ENCODE data around the gene RUSC2. TPM values are rescaled to one million over a fixed set of nuclear protein-coding genes. Genes with fewer than 3 reads are reported as not detected.

Gene RUSC2
- total RNA-seq, 1 experiment from 2014 or later: 11.6 TPM

DNA sequence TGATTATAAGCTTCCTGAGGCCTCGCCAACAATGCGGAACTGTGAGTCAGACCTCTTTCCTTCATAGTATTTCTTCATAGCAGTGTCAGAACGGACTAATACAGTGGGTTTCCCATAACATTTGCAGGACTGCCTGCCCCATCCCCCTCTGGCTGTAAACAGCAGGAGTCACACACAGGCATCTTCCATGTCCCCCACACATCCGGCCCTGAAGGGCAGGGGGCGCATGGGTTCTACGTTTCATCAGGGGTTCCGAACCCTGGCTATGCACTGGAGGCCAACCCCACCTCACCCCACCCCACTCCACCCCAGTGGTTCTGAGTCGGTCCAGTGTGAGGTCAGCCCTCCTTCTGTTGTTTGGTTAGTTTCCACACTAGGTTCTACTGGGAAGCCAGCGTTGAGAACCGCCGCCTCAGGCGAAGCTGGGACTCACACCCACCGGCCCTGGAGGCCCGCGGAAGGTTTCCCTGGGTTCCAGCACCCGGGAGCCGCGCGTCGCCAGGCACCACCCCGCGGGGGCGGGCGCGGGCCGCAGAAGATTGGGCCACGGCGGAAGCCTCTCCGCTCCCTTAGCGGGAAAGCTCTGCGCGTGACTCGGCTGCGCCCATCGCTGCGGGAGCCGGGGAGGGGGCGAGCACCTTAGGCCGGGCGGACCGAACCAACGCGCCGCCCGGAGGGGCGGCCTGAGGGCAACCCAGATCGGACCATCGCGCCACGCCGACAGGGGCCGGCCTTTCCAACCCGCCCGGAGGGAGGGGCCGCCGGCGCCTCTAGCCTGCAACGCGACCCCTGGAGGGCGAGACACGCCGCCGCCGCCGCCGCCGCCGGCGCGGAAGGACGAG, at the start of gene RUSC2 (continued):
- TF ChIP-seq, protein P1, sequence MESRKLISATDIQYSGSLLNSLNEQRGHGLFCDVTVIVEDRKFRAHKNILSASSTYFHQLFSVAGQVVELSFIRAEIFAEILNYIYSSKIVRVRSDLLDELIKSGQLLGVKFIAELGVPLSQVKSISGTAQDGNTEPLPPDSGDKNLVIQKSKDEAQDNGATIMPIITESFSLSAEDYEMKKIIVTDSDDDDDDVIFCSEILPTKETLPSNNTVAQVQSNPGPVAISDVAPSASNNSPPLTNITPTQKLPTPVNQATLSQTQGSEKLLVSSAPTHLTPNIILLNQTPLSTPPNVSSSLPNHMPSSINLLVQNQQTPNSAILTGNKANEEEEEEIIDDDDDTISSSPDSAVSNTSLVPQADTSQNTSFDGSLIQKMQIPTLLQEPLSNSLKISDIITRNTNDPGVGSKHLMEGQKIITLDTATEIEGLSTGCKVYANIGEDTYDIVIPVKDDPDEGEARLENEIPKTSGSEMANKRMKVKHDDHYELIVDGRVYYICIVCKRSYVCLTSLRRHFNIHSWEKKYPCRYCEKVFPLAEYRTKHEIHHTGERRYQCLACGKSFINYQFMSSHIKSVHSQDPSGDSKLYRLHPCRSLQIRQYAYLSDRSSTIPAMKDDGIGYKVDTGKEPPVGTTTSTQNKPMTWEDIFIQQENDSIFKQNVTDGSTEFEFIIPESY (IDR thresholded peaks at IDR 0.05; ENCODE audit: extremely low read depth, insufficient replicate concordance, low read length): no peak
- TF ChIP-seq YY1 (IDR thresholded peaks at IDR 0.05; ENCODE audit: extremely low read depth, insufficient replicate concordance, low read depth, low read length) (no peak), ZFX (IDR thresholded peaks at IDR 0.05) (peak; percentile 73), CEBPB (IDR thresholded peaks at IDR 0.05; ENCODE audit: low read depth) (no peak), FOSL1 (IDR thresholded peaks at IDR 0.05; ENCODE audit: low read depth) (no peak), JUND (IDR thresholded peaks at IDR 0.05) (peak; percentile 31; the same call in 1 of the 2 replicates), SIN3A (IDR thresholded peaks at IDR 0.05; ENCODE audit: low read depth) (no peak), MAX (IDR thresholded peaks at IDR 0.05) (peak; percentile 76), TCF7L2 (IDR thresholded peaks at IDR 0.05; ENCODE audit: borderline replicate concordance, extremely low read depth, insufficient read depth, insufficient read length) (peak; percentile 52), RAD21 (IDR thresholded peaks at IDR 0.05; ENCODE audit: low read depth) (peak; percentile 48; the same call in 1 of the 2 replicates), ELF1 (IDR thresholded peaks at IDR 0.05; ENCODE audit: borderline replicate concordance, low read depth) (no peak)

DNA sequence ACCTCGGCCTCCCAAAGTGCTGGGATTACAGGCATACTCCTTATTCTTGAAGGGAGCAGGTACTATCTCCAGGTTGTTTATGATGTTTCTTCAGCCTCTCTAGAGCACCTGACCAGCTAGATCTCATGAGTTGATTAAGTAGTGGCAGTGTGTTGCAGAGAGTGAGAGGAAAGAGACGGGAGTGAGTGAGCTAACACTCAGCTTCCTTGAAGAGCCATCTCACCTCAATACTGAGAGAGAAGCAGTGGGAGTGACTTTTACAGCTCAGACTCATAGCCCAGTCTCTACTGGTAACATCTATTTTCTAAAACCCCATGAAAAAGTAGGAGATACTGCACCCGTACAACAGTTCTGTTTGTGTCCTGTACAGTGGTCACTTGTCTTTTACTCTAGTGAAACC, 43.9 kb upstream of the RUSC2 start:
- H3K9me2 ChIP-seq (ENCODE audit: insufficient read depth): no peaks in the 10 kb centered on the region
- no peak for ATAC-seq
- no peaks in the 10 kb centered on the region for H3K4me1 ChIP-seq (ENCODE audit: control insufficient read depth in 1 of 2, insufficient read depth in 2 of 2, low read length in 2 of 2)
- no peak for DNase-seq (ENCODE audit: low read depth, low spot score)
- H3K4me2 ChIP-seq (ENCODE audit: low read length): no peak overlapping the region
- H3K4me3 ChIP-seq (replicated peaks in 1 of 2; ENCODE audit: low read depth in 1 of 2, low read length in 2 of 2): no peak overlapping the region
- H3K79me2 ChIP-seq (ENCODE audit: insufficient read depth, low read length): no peaks in the 10 kb centered on the region
- intact Hi-C loops (cut with micrococcal nuclease): loop anchor here (10.0 kb wide), 1 partner anchor 121 kb away; no protein-coding TSS in a partner anchor
- no peaks in the 10 kb centered on the region for H3K9me3 ChIP-seq (ENCODE audit: control insufficient read depth in 1 of 2, insufficient read depth in 1 of 2, low read depth in 1 of 2, low read length in 2 of 2)
- no peak overlapping the region for H2AFZ ChIP-seq (ENCODE audit: low read depth, low read length, poor library complexity, severe bottlenecking)
- ChIA-PET RAD21 (ENCODE audit: low non-redundant PET in 1 of 2, low total read pairs in 2 of 2, uncharacterized antibody in 2 of 2, unreplicated experiment in 2 of 2) (no interaction called here), POLR2A (no interaction called here), CTCF (no interaction called here)
- BruUV-seq (replicated peaks): no TSS peak
- H3K27me3 ChIP-seq (ENCODE audit: insufficient read depth, low read length): peaks cover 21% of the 10 kb centered on the region
- no peaks in the 10 kb centered on the region for H4K20me1 ChIP-seq (ENCODE audit: insufficient read depth)
- no peak overlapping the region for H3K9ac ChIP-seq (ENCODE audit: low read length)
- no peak overlapping the region for H3K27ac ChIP-seq (ENCODE audit: low read depth, low read length)
- no peaks in the 10 kb centered on the region for H3K36me3 ChIP-seq (ENCODE audit: control insufficient read depth in 1 of 2, insufficient read depth in 2 of 2, low read length in 2 of 2)
- TF ChIP-seq, protein P2, sequence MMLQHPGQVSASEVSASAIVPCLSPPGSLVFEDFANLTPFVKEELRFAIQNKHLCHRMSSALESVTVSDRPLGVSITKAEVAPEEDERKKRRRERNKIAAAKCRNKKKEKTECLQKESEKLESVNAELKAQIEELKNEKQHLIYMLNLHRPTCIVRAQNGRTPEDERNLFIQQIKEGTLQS (IDR thresholded peaks at IDR 0.05): no peak
- TF ChIP-seq, protein P1 (IDR thresholded peaks at IDR 0.05; ENCODE audit: extremely low read depth, insufficient replicate concordance, low read length): no peak
- TF ChIP-seq TCF7L2 (IDR thresholded peaks at IDR 0.05; ENCODE audit: borderline replicate concordance, extremely low read depth, insufficient read depth, insufficient read length) (no peak), CTCF (IDR thresholded peaks at IDR 0.05 in 2 of 3, conservative IDR thresholded peaks at IDR 0.05 in 1 of 3; ENCODE audit: borderline replicate concordance in 1 of 3, insufficient read depth in 1 of 3, low read depth in 2 of 3, low read length in 2 of 3) (no peak), EZH2 (IDR thresholded peaks at IDR 0.05) (no peak), CBX3 (IDR thresholded peaks at IDR 0.05; ENCODE audit: low read depth) (no peak), FOSL1 (IDR thresholded peaks at IDR 0.05; ENCODE audit: low read depth) (no peak), ZNF274 (IDR thresholded peaks at IDR 0.05; ENCODE audit: low read depth, low read length) (no peak), MAX (IDR thresholded peaks at IDR 0.05) (no peak), JUND (IDR thresholded peaks at IDR 0.05) (no peak), CEBPB (IDR thresholded peaks at IDR 0.05; ENCODE audit: low read depth) (no peak)

All from HCT116 (cell line).